GM21528 (cell line): Measurements from ENCODE around the gene AHCYL1.

Experiments used
- ATAC-seq: cut with Tn5 transposase; IDR thresholded peaks from one replicate; pipeline ENCODE4 v1.9.1; 2021; ENCODE audit warnings: mild to moderate bottlenecking, moderate library complexity; ENCODE audit not compliant: unreplicated experiment, low FRiP score

AHCYL1 gene

GRCh38 chr1:109975718-109976117, 8.8 kb upstream of the AHCYL1 start:
- ATAC-seq = no peak

GRCh38 chr1:109976762-109977161, 7.8 kb upstream of the AHCYL1 start:
- no peak for ATAC-seq

DNA sequence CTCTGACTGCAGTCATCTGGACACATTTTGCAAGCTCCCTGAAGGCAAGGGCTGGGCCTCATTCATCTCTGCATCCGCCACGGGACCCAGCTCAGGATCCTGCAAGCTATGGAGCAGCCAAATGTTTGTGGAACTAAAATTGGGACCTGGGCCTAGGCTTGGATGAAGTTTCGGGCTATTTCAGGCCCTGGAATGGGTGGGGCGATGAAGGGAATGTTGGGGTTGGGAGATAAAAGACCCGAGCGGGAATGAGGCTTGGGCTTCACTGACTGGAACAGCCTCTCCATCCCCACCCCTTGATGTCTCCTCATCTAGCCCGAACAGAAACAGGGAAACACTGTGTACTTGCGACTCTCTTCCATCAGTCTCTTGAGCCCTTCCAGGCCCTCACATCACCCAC, 7.3 kb upstream of the AHCYL1 start:
- no peak for ATAC-seq

DNA sequence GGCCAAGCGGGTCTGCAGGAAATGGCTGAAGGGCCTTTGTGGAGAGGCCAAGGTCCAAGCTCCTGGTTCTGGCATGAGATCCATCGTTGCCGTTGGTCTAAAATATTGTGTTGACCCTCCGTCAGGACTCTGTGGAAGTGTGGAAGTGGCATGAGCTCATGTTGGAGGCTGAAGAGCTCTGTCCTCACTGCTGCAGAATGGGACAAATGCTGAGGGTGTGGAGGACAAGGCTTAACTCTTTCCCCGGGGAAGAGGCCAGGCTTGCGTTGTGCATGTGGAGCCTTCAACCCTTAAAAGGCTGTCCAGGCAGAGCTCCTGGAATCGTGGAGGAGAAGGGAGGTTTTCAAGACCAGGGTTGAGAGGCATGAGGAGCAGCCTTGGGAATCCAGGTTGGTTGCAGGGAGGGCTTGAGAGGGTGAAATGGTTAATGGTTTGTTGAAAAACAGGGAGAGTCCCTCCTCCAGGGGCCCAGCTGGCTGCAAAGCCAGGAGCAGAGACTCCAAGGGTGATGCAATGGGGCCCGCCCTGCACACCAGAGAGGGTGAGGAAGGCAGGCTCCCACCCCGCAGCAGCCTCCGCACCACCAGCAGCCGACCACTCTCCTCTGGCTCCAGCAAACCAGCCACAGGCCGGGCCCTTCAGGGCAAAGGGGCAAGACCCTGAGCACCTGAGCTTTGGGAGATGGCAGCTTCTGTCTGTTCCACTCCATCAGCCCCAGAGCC, 6.7 kb upstream of the AHCYL1 start:
- no peak for ATAC-seq

- no peak for ATAC-seq
Measured at GRCh38 chr1:109978761-109979488, 5.6 kb upstream of the AHCYL1 start.

GRCh38 chr1:109979489-109980091, 5.0 kb upstream of the AHCYL1 start:
- no peak for ATAC-seq

DNA sequence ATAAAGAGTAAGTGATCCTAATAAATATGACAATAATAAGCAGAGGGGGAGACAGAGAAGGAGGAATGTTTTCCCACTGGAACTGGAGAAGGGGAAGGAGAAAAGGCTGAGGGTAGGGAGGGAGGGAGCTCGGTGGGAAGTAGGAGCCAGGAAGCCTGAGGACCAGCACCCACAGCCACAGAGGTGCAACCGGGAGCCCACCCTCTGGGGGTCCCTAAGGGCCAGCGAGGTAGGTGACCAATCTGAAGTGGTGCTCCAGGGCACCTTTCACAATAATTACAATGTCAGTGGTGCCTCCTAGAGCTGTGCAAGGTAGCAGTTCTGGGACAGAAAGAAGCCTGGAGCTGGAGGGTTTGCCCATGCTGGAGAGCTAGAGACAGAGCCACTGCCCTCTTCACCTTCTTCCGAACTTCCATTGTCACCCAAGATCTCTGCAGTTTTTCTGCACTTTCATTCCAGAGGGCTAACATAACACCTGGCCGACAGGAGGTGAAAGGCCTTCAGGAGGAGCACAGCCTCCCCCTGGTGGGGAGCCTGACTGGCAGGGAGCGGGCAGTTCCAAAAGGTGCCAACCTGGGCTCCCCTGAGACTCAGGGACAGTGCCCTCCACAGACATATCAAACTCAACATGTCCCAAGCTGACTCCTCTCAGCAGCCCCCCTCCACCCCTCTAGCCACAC, 4.1 kb upstream of the AHCYL1 start:
- no peak for ATAC-seq

DNA sequence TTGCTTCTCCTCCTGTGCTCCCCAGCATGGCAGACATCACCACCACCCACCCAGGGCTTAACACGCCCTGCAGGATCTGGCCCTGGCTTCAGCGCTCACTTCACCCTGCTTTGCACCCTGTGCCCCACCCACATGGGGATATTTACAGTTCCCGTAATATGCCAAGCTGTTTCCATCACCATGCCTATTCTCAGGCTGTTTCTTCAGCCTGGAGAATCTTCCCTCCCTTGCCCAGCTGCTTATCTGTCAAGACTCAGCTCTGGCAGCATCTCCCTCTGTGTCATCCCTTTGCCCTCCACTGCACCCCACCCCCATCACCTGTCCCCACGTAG, 3.6 kb upstream of the AHCYL1 start:
- ATAC-seq = no peak

- ATAC-seq = no peak
Measured at GRCh38 chr1:109983380-109984189, 980 bp upstream of the AHCYL1 start.

- ATAC-seq = peak; percentile 4
Measured at GRCh38 chr1:109984190-109984455, 442 bp upstream of the AHCYL1 start.

DNA sequence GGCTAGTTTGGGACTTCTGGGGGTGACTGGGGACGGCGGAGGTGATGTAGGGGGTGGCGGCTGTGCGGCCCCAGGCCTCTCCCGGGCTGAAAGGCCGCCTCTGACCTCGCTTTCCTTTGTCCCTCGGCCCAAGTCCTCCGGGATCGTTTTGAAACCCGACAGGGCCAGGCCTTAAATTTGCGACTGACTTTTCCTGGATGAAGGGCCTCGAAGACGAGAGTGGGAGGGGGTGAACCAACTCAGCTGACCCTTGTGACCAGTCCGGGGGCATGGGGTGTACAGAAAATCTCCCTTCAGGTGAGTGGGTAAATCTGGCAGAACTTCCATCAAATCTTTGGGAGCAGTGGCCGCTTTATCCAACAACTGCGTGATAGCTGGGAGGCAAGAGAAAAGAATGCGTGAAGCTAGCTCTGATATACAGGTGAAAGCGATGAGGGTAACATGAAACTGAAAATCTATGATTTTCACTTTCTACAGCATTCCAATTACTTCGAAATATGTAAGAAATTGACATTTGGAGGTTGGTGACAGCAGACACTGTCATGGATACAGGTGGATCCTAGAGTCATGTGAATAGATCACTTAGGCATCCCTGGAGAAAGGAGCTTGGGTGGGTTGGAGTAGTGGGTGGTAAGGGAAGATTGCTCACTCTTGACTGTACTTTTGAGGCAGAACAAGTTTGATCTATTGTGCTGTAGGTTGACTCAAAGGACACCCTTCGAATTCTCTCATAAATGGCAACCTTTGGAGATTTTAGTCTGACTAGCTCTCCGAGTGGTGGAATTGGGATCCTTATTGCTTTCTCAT, 885 bp downstream of the AHCYL1 start:
- no peak for ATAC-seq

DNA sequence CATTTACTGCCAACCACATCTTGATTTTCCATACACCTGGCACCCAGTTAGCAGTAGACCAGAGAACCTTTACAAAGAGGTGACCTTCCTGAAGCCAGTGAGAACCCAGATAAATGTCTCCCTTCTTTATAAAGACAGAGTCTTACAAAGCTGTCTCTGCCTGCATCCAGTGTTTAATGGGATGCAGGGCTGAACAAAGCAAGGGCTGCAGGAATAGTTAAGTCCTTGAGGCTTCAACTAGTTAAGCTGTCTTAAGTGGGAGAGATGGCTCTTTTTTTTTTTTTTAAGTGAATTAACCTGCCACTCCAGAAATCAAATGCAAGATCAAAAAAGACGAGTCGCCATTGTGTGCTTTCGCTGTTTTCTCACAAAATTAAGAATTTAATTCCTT, 1.5 kb downstream of the AHCYL1 start:
- no peak for ATAC-seq

DNA sequence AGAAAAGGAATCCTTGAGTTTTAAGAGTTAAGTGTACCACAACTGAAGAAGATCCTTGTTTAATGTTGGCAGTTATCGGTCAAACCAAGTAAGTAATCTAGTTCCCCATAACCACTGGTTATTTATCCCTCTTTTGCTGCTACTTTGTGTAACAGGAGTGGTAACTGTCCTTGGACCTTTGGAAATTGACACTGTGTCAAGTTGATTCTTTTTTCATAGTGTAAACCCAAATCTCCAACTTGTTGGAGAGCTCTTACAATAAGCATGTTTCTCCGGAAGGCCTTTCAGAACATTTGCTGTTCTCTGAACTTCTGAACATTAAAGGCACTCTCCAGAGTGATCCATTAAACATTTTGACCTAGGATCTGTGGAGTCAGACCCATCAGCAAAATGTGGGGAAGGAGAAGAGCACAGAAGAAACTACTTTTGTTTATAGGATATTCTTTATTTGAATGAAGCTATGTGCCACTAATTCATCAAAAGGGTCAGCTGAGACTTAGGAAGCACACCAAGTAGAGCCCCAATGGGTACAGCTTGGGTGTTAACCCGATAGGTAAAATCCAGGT, 3.9 kb downstream of the AHCYL1 start:
- ATAC-seq = no peak

DNA sequence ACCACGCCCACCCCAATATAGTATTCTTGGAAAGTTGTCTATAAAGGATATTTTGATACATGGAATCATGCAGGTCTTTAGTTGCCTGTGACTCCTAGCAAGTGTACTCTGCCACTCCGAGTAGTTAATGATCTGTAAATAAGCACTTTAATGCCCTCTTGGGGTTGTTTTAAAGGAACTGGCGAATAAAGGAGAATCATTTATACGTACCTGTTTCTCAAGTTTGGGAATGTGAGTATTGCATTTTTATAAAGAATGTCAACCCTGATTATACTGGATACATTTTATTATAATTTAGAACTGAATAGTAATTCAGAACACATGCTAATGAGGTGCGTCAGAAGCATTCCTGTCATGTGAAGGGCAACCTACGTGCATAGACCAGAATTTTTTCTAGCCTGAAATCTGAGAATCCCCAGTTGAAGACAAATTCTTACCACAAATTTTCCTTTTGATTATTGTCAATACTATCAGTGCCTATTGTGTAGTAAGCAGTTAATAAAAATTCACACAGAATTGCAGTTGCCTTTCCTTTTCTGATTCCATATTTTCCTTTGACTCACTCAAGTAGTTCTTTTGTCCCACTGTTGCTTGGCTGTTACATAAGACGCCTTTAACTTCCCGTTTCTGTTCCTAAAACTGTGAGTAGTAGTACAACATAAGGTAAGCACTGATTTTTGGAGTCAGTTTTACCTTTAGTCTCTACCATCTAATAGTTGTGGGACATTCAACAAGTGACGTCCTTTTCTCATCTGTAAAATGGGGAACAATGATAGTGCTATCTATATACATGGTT, 5.1 kb downstream of the AHCYL1 start:
- no peak for ATAC-seq

- ATAC-seq = no peak
Measured at GRCh38 chr1:109990302-109990653, 5.7 kb downstream of the AHCYL1 start.

DNA sequence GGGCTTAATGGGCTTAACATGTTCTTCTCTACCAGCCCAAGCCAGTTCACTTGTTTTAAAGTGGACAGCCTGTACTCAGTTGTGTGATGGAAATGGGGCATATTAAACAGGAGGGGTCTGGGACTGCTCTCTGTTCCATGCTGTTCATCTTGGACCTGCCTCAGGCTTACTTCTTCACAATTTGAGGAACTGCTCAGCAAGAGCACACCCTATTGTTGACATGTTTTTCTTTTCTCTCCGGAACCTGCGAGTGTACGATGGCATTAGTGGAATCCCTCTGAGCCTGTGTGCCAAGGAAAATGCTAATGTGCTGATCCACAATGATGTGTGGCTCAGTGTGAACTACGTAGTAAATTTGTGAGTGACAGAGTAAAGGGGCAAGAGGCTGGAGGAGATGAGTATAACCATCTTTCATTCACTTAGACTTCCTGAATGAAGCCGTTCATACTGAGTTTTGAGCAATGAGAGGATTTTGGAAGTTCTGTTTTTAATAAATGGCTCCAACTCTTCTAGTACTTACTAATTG, 6.9 kb downstream of the AHCYL1 start:
- no peak for ATAC-seq

GRCh38 chr1:109993885-109994284, 9.3 kb downstream of the AHCYL1 start:
- no peak for ATAC-seq

DNA sequence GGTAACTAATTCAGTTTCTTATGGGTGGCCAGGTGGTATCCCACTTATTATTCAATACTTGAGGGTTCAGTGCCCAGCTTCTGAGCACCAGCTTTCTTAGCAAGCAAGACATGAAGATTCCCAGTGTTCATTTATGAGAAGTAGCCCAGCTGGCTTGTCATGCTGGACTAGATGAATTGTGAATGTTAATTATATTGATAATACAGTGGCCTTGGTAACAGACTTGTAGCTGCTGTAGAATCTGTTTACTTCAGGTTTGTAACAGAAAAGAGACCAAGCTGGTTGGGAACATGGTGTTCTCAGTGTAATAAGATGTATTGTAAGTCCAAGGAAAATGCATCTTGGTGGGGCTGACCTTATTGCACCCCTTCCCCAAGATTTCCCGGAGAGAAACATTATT, 10.1 kb downstream of the AHCYL1 start:
- no peak for ATAC-seq

- no peak for ATAC-seq
Measured at GRCh38 chr1:109995536-109995935, 11.0 kb downstream of the AHCYL1 start.
